IPS-18a (cell line): ENCODE measurements around the gene ORC5.
A peak's percentile ranks its signal among the peaks of the same experiment; 100 is the strongest.
"Not testable (repeated sequence)": the region's sequence is repeated elsewhere in the genome, so short reads cannot be mapped to it uniquely, and the experiment has no call there.

Source experiments
- H3K27ac ChIP-seq: one replicate; pipeline ENCODE4 v1.5.1; 2013; ENCODE audit warnings: low read length
- H3K27me3 ChIP-seq: one replicate; pipeline ENCODE4 v1.6.1; 2013; ENCODE audit warnings: mild to moderate bottlenecking, low read length; ENCODE audit not compliant: control insufficient read depth, insufficient read depth
- H3K36me3 ChIP-seq: one replicate; pipeline ENCODE4 v1.6.1; 2013; ENCODE audit warnings: low read depth, low read length; ENCODE audit not compliant: control insufficient read depth
- H3K4me1 ChIP-seq: one replicate; pipeline ENCODE4 v1.6.1; 2013; ENCODE audit warnings: low read depth, low read length; ENCODE audit not compliant: control insufficient read depth
- H3K4me3 ChIP-seq: one replicate; pipeline ENCODE4 v1.5.1; 2013; ENCODE audit warnings: low read length
- H3K9ac ChIP-seq: one replicate; pipeline ENCODE4 v1.6.1; 2013; ENCODE audit warnings: mild to moderate bottlenecking, low read length, moderate library complexity
- H3K9me3 ChIP-seq: one replicate; pipeline ENCODE4 v1.6.1; 2013; ENCODE audit warnings: low read depth, low read length; ENCODE audit not compliant: control insufficient read depth

ORC5 gene

GRCh38 chr7:104207731-104208420 is at the start of gene ORC5:
Gene ORC5, minus strand, starts transcription at chr7:104208013. Its CDS starts 109 bp downstream, at chr7:104207904.
- Histone ChIP-seq H3K27me3 (no peaks in the 10 kb centered on the region), H3K9me3 (no peaks in the 10 kb centered on the region), H3K36me3 (peaks cover 12% of the 10 kb centered on the region), H3K4me3 (peak within 1 kb of the TSS; percentile 98), H3K4me1 (peaks cover 10% of the 10 kb centered on the region), H3K9ac (peak within 1 kb of the TSS; percentile 86), H3K27ac (peak within 1 kb of the TSS; percentile 44)

GRCh38 chr7:104255616-104256015 is 47.8 kb upstream of the ORC5 start:
- no peaks in the 10 kb centered on the region for H3K27me3 ChIP-seq
- no peak overlapping the region for H3K9ac ChIP-seq
- no peaks in the 10 kb centered on the region for H3K36me3 ChIP-seq
- H3K4me3 ChIP-seq: no peak overlapping the region
- H3K4me1 ChIP-seq: no peaks in the 10 kb centered on the region
- no peak overlapping the region for H3K27ac ChIP-seq
- no peaks in the 10 kb centered on the region for H3K9me3 ChIP-seq

- Histone ChIP-seq H3K36me3 (no peaks in the 10 kb centered on the region), H3K27me3 (no peaks in the 10 kb centered on the region), H3K9ac (no peak overlapping the region), H3K4me1 (no peaks in the 10 kb centered on the region), H3K27ac (no peak overlapping the region), H3K9me3 (no peaks in the 10 kb centered on the region), H3K4me3 (no peak overlapping the region)
These were observed 47.4 kb upstream of the ORC5 start for GRCh38 chr7:104255194-104255593.

- Histone ChIP-seq H3K9ac (no peak overlapping the region), H3K4me3 (no peak overlapping the region)
These were observed 46.9 kb upstream of the ORC5 start for GRCh38 chr7:104254696-104255095.

GRCh38 chr7:104252409-104253134 is 44.8 kb upstream of the ORC5 start:
- Histone ChIP-seq H3K27ac (no peak overlapping the region), H3K36me3 (no peaks in the 10 kb centered on the region), H3K9me3 (no peaks in the 10 kb centered on the region), H3K9ac (no peak overlapping the region), H3K27me3 (no peaks in the 10 kb centered on the region), H3K4me1 (no peaks in the 10 kb centered on the region), H3K4me3 (no peak overlapping the region)

More at GRCh38 chr7:104254696-104255095, 46.9 kb upstream of the ORC5 start:
- Histone ChIP-seq H3K4me1 (no peaks in the 10 kb centered on the region), H3K27me3 (no peaks in the 10 kb centered on the region), H3K36me3 (no peaks in the 10 kb centered on the region), H3K9me3 (no peaks in the 10 kb centered on the region), H3K27ac (no peak overlapping the region)

- no peaks in the 10 kb centered on the region for H3K9me3 ChIP-seq
- no peaks in the 10 kb centered on the region for H3K4me1 ChIP-seq
- H3K9ac ChIP-seq: no peak overlapping the region
These were observed 34.8 kb upstream of the ORC5 start for GRCh38 chr7:104242638-104243037.

GRCh38 chr7:104241538-104242209 is 33.9 kb upstream of the ORC5 start:
- Histone ChIP-seq H3K27ac (no peak overlapping the region), H3K9me3 (no peaks in the 10 kb centered on the region), H3K36me3 (no peaks in the 10 kb centered on the region), H3K9ac (no peak overlapping the region), H3K4me1 (no peaks in the 10 kb centered on the region), H3K27me3 (no peaks in the 10 kb centered on the region), H3K4me3 (no peak overlapping the region)

More at GRCh38 chr7:104242638-104243037, 34.8 kb upstream of the ORC5 start:
- Histone ChIP-seq H3K4me3 (no peak overlapping the region), H3K27me3 (no peaks in the 10 kb centered on the region), H3K36me3 (no peaks in the 10 kb centered on the region), H3K27ac (no peak overlapping the region)

- H3K9me3 ChIP-seq: no peaks in the 10 kb centered on the region
- no peaks in the 10 kb centered on the region for H3K36me3 ChIP-seq
- no peaks in the 10 kb centered on the region for H3K27me3 ChIP-seq
- H3K4me3 ChIP-seq: no peak overlapping the region
- H3K9ac ChIP-seq: no peak overlapping the region
- H3K27ac ChIP-seq: no peak overlapping the region
- no peaks in the 10 kb centered on the region for H3K4me1 ChIP-seq
These were observed 33.3 kb upstream of the ORC5 start for GRCh38 chr7:104241135-104241534.

GRCh38 chr7:104240401-104240800 is 32.6 kb upstream of the ORC5 start:
- H3K27ac ChIP-seq: no peak overlapping the region
- H3K4me1 ChIP-seq: no peaks in the 10 kb centered on the region
- no peaks in the 10 kb centered on the region for H3K27me3 ChIP-seq
- no peak overlapping the region for H3K9ac ChIP-seq
- no peaks in the 10 kb centered on the region for H3K36me3 ChIP-seq
- no peaks in the 10 kb centered on the region for H3K9me3 ChIP-seq
- no peak overlapping the region for H3K4me3 ChIP-seq

GRCh38 chr7:104234990-104235389 is 27.2 kb upstream of the ORC5 start:
- not testable (repeated sequence) for H3K9me3 ChIP-seq, H3K27ac ChIP-seq, H3K4me1 ChIP-seq, H3K27me3 ChIP-seq, H3K9ac ChIP-seq, H3K36me3 ChIP-seq, H3K4me3 ChIP-seq

- Histone ChIP-seq H3K4me1 (no peaks in the 10 kb centered on the region), H3K4me3 (no peak overlapping the region), H3K9me3 (no peaks in the 10 kb centered on the region), H3K27me3 (no peaks in the 10 kb centered on the region), H3K27ac (no peak overlapping the region), H3K9ac (no peak overlapping the region), H3K36me3 (no peaks in the 10 kb centered on the region)
These were observed 23.5 kb upstream of the ORC5 start for GRCh38 chr7:104231054-104232046.
